ENCODE results near the gene RTF1. TPM values are rescaled to one million over a fixed set of nuclear protein-coding genes. Genes with fewer than 3 reads are reported as not detected.

Gene RTF1
- total and polyA plus RNA-seq, 2 donors (not counting 3 experiments of a cell fraction or from before 2014, with no cell fraction given) = 19.2 to 40.6 TPM

DNA sequence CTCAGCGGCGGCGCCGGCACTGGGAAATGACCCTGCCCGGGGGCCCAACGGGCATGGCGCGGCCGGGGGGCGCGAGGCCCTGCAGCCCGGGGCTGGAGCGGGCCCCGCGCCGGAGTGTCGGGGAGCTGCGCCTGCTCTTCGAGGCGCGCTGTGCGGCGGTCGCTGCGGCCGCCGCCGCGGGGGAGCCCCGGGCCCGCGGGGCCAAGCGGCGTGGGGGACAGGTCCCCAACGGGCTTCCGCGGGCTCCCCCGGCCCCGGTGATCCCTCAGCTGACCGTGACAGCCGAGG, 77.0 kb downstream of the RTF1 start:
- ChIA-PET CTCF (interaction anchor here (0.9 to 3.1 kb wide), 2 partner anchors 12 to 28 kb away, joined by 3 to 16 read pairs; no protein-coding TSS in a partner anchor), POLR2A (interaction anchor here (0.6 kb wide), 1 partner anchor 11 kb away, joined by 3 read pairs; no protein-coding TSS in a partner anchor)
- Histone ChIP-seq H2AFZ (ENCODE audit: low read depth, low read length) (peak overlapping the region; percentile 14), H4K20me1 (replicated peaks; ENCODE audit: control insufficient read depth, extremely low read depth, insufficient read depth, low read length) (no peaks in the 10 kb centered on the region), H3K27me3 (ENCODE audit: control insufficient read depth in 2 of 2, insufficient read depth in 2 of 2, low read length in 2 of 2) (peaks cover 19 to 34% of the 10 kb centered on the region in 2 experiments), H3K4me1 (ENCODE audit: control insufficient read depth, extremely low read depth, insufficient read depth, low read length) (peaks cover 30% of the 10 kb centered on the region), H3K36me3 (ENCODE audit: control insufficient read depth in 2 of 2, extremely low read depth in 1 of 2, insufficient read depth in 2 of 2, low read length in 2 of 2) (no peaks in the 10 kb centered on the region), H3K9me3 (replicated peaks; ENCODE audit: control insufficient read depth, insufficient read depth, low read length) (no peaks in the 10 kb centered on the region), H3K9me1 (replicated peaks; ENCODE audit: control insufficient read depth, extremely low read depth, insufficient read depth, low read length) (no peaks in the 10 kb centered on the region), H3K9ac (replicated peaks; ENCODE audit: extremely low read depth, insufficient read depth, low read length) (no peak overlapping the region), H3K4me3 (replicated peaks in 1 of 3; ENCODE audit: insufficient read depth in 1 of 3, low read depth in 1 of 3, low read length in 3 of 3) (peak overlapping the region in 1 of 3 experiments; percentile 51), H3K4me2 (ENCODE audit: insufficient read depth, low read length) (peak overlapping the region; percentile 69), H3K27ac (ENCODE audit: insufficient read depth, low read depth, low read length) (no peak overlapping the region), H3K79me2 (ENCODE audit: control insufficient read depth, insufficient read depth, low read length) (no peaks in the 10 kb centered on the region)
- TF ChIP-seq MYC (IDR thresholded peaks at IDR 0.05; ENCODE audit: low read depth, low read length) (no peak), JUN (IDR thresholded peaks at IDR 0.05; ENCODE audit: borderline replicate concordance, insufficient read depth, insufficient read length, low read depth) (no peak), EZH2 (IDR thresholded peaks at IDR 0.05; ENCODE audit: borderline replicate concordance, low read depth, low read length, severe bottlenecking) (no peak), MAX (IDR thresholded peaks at IDR 0.05; ENCODE audit: insufficient read depth, insufficient read length) (no peak), FOS (IDR thresholded peaks at IDR 0.05; ENCODE audit: borderline replicate concordance, insufficient read depth, low read length) (no peak), POLR2A (IDR thresholded peaks at IDR 0.05; ENCODE audit: low read depth, low read length) (no peak), GATA2 (IDR thresholded peaks at IDR 0.05; ENCODE audit: insufficient read depth, insufficient read length, low read depth, low read length) (no peak), POLR2AphosphoS5 (IDR thresholded peaks at IDR 0.05; ENCODE audit: insufficient read depth, low read depth, low read length) (no peak)
- TF ChIP-seq, protein P1, sequence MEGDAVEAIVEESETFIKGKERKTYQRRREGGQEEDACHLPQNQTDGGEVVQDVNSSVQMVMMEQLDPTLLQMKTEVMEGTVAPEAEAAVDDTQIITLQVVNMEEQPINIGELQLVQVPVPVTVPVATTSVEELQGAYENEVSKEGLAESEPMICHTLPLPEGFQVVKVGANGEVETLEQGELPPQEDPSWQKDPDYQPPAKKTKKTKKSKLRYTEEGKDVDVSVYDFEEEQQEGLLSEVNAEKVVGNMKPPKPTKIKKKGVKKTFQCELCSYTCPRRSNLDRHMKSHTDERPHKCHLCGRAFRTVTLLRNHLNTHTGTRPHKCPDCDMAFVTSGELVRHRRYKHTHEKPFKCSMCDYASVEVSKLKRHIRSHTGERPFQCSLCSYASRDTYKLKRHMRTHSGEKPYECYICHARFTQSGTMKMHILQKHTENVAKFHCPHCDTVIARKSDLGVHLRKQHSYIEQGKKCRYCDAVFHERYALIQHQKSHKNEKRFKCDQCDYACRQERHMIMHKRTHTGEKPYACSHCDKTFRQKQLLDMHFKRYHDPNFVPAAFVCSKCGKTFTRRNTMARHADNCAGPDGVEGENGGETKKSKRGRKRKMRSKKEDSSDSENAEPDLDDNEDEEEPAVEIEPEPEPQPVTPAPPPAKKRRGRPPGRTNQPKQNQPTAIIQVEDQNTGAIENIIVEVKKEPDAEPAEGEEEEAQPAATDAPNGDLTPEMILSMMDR (IDR thresholded peaks at IDR 0.05; ENCODE audit: extremely low read depth in 1 of 2, insufficient read depth in 1 of 2, low read depth in 1 of 2, low read length in 2 of 2) = no peak
- FAIRE-seq = no peak
- intact Hi-C loops (cut with micrococcal nuclease) (no loop called here), dilution Hi-C loops (cut with MboI; ENCODE audit: extremely low pct_ligation_motif_present, low sequenced_read_pairs) (no loop called here)
- no peak for DNase-seq (ENCODE audit: low read depth, low spot score)
- no TSS peak for BruUV-seq (replicated peaks)

Measured in endothelial cell of umbilical vein (primary cell).